ENCODE results near the gene PODXL.
"Not testable (repeated sequence)": the region's sequence is repeated elsewhere in the genome, so short reads cannot be mapped to it uniquely, and the experiment has no call there.

Gene PODXL

DNA sequence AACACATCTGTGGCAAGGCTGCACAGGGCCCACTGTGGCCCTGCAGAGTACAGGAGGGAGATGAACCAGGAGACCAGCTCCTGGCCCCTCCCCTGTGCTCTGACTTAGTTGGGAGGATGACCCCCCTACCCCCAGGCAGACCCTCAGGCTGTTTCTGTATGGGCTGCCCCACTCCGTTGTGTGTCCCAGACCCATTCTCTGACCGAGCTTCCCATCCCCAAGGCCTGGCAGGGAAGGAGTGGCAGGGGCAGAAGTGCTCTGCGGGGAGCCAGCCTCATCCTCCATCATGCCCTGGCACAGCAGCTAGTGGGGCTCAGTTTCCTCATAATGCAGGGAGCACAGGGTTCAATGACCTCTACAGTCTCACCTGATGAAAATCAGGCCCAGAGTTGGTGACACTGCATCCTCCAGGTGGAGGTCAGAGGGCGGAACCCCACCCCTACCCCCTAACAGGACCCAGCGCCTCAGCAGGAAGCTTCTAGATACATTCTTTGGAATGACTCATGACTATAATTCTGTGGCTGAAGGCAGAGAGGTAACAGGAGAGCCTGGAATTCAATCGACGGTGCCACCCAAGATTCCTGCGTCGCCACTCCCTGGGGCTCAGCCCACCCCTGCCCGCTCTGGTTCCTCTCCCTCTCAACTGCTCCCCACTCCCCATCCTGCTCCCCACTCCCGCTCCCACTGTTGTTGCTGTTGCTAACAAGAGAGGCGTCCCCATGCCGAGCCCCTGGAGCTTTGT, 18.2 kb downstream of the PODXL start:
- DNase-seq (ENCODE audit: low spot score): no peak

GRCh38 chr7:131537571-131537978, 18.9 kb downstream of the PODXL start:
- DNase-seq (ENCODE audit: low spot score): no peak

- DNase-seq (ENCODE audit: low spot score): no peak
Measured at GRCh38 chr7:131536361-131536849, 20.0 kb downstream of the PODXL start.

GRCh38 chr7:131533566-131534561, 22.6 kb downstream of the PODXL start:
- DNase-seq (ENCODE audit: low spot score): no peak

GRCh38 chr7:131533151-131533559, 23.3 kb downstream of the PODXL start:
- no peak for DNase-seq (ENCODE audit: low spot score)

GRCh38 chr7:131532570-131533091, 23.8 kb downstream of the PODXL start:
- no peak for DNase-seq (ENCODE audit: low spot score)

GRCh38 chr7:131530137-131530536, 26.3 kb downstream of the PODXL start:
- DNase-seq (ENCODE audit: low spot score): no peak

DNA sequence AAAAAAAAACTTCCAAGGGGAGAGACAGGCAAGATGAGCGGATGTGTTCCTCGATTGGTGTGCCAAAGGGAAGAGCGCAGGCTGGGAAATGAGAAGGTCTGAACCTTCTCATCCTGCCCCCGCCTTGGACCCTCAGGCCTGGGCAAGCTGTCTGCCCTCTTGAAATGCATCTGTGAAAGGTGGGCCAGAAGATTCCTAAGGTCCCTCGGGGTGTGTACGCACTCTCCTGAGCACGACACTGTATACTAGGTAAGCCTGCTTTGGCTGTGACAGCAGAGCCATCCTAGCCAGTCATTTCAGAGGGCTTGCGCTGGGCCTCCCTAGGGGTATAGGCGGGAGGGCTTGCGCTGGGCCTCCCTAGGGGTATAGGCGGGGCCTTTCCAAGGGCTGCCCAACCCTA, 26.8 kb downstream of the PODXL start:
- DNase-seq (ENCODE audit: low spot score): no peak

- DNase-seq (ENCODE audit: low spot score): no peak
Measured at GRCh38 chr7:131529179-131529578, 27.2 kb downstream of the PODXL start.

DNA sequence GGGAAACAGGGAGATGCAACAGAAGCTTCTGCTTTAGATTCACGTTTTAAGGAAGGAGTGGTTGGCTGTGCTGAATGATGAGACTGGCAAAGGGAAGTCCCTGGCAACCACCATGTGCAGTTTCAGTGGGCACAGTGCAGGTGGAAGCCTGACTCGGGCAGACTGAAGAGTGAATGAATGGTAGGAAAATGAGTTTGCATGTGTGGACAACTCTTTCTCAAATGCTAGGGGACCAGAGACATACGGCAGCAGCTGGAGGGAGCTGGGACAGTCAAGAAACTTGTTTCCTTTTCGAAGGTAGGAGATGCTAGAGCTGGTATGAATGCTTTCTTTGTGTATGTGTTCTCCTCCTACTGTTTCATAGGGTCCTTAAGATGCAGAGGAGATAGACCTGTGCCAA, 29.0 kb downstream of the PODXL start:
- no peak for DNase-seq (ENCODE audit: low spot score)

DNA sequence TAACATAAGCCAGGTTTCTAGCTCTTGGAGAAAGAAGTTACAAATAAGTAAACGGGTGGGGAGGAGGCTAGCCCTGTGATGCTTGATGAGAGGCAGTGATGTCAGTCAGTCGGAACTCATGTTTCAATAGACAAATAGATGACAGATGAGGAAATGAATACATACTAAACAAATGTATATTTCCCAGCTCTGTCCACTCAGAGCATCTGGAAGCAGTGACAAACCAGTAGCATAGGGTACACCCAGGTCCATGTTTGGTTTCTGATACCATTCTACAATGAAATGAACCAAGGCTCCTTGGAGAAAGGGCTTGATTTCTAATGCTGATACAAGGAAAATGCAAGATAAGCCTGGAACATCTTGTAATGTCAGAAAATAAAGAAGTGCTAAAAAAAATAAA, 30.6 kb downstream of the PODXL start:
- no peak for DNase-seq (ENCODE audit: low spot score)

- DNase-seq (ENCODE audit: low spot score): no peak
Measured at GRCh38 chr7:131524703-131525102, 31.7 kb downstream of the PODXL start.

GRCh38 chr7:131524115-131524514, 32.3 kb downstream of the PODXL start:
- no peak for DNase-seq (ENCODE audit: low spot score)

DNA sequence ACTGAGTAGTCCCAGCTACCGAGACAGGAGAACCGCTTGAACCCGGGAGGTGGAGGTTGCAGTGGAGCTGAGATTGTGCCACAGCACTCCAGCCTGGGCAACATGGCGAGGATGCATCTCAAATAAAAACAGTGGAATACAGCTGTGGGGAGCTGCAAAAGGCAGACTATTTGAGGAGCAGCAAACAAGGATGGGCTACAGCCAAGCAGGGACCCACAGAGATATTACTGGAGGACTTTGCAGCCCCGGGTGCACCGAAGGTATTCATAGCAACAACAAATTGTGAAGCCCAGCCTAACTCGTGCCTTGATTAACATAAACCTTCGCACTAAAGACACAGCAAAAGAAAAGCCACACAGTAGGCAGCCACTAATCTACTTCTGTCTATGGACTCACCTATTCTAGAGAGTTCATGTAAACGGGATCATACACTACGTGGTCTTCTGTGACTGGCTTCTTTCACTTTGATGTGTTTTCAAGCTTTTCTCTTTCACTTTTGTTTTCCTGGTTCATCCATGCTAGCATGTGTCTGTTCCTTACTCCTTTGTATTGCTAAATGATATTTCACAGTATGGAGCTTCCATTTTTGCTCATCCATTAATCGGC, 34.0 kb downstream of the PODXL start:
- no peak for DNase-seq (ENCODE audit: low spot score)

DNA sequence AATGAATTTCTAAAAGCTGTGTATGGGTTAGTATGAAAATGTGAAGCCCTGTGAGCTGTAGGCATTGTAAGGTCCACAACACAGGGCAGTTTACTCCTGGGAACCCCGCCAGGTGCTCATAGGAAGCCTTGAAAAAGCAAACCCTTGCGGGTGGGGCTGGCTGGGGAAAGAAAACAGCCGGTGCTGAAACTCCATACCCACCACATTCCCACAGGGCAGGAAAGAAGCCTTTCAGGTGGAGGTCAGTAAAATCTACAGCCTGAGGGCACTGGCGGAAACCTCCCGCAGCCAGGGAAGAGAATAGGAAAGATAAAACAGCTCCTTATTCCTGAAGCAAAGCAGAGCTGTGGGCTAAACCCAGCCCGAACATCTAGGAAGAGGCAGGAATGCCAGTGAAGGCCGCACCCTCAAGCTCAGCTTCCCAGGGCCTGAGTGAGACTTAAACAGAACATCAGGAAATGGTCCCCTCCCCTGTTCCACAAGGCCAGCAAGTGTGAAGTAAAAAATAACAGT, 34.7 kb downstream of the PODXL start:
- no peak for DNase-seq (ENCODE audit: low spot score)

GRCh38 chr7:131518626-131519025, 37.8 kb downstream of the PODXL start:
- no peak for DNase-seq (ENCODE audit: low spot score)

- DNase-seq (ENCODE audit: low spot score): no peak
Measured at GRCh38 chr7:131517218-131517923, 39.1 kb downstream of the PODXL start.

DNA sequence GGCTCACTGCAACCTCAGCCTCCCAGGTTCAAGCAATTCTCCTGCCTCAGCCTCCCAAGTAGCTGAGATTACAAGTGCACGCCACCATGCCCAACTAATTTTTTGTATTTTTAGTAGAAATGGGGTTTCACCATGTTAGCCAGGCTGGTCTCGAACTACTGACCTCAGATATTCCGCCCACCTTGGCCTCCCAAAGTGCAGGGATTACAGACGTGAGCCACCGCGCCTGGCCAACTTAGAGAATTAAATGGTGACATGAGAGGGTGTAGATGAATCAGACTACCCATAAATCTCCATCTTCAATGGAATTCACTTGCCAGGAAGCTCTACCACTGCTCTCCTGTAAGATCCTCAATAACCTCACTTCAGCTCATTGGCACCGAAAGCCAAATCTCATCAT, 41.0 kb downstream of the PODXL start:
- DNase-seq (ENCODE audit: low spot score): not testable (repeated sequence)

DNA sequence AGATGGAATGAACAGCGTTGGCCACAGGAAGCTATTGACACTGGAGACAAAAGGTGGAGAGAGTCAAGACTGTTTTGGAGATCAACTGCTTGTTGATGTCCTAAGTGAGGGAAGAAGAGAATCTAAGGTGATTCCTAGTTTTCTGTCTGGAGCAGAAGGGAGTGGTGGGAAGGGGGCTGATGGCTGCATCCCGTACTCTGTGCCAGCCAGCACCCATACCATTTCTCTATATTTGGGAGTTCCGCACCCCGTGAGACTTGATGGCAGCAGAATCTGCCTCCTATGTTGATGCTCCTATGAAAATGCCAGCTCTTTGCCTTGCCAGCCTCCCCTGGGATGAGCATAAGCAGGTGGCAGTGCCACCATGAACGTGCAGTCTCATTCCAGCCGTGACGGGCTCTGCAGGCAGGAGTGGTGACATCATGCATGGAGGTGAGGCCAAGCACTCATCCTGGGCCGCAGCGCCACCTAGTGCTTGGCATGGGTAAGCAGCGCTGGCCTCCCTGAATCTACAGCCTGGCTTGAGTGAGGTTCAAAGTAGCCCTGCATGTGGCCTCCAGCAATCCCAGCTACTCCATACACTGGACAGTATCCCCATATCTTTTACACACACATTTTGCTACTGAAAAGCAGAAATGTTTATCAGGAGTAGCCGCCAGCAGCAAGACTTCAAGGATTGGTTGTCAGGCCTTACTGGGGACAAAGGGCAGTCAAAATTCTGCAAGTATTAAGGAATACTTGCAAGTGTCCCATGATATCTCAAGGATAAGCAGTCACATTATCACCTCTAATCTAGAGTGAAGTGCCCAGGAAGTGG, 43.0 kb downstream of the PODXL start:
- DNase-seq (ENCODE audit: low spot score): peak; percentile 86

DNA sequence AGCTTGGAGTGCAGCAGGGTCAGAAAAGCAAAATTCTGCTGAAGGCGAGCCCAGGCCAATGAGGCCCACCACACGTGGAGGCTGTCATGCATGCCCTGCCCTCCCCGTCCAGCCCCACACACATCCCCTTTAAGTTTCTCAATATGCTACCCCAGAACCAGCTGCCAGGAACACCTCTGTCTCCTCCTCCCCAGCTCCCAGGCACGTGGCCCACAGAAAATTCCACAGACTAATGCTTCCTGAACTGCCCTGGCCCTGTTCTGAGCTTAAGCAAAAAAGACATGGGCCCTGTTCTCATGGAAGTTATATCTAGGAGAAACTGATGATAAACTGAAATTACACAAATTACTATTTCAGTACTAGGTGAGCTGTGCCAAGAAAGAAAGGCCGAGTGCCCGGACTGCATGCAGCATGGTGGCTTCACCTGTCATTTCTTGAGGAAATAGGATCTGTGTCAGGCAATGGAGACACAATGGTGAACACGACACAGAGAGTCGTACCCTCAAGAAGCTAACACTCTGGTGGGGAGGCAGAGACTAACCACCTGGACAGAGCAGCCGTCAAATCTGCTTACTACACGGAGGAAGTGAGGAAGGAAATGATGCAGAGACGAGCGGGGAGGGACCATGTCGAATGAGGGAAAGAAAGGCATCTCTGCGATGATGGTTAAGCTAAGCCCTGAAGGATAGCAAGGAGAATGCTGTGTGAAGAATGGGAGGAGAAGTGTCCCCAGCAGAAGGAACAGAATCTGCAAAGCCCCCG, 44.5 kb downstream of the PODXL start:
- no peak for DNase-seq (ENCODE audit: low spot score)

Data from hepatic stellate cell (primary cell).